Stimulated activated naive CD4-positive, alpha-beta T cell (primary cell): Measurements from ENCODE around the gene TICRR.
"Not testable (repeated sequence)": the region's sequence is repeated elsewhere in the genome, so short reads cannot be mapped to it uniquely, and the experiment has no call there.

Source experiments
- DNase-seq, 6 experiments: peaks; one replicate each; lab custom pipeline; 2025; lab: John Stamatoyannopoulos, UW

Gene TICRR, protein sequence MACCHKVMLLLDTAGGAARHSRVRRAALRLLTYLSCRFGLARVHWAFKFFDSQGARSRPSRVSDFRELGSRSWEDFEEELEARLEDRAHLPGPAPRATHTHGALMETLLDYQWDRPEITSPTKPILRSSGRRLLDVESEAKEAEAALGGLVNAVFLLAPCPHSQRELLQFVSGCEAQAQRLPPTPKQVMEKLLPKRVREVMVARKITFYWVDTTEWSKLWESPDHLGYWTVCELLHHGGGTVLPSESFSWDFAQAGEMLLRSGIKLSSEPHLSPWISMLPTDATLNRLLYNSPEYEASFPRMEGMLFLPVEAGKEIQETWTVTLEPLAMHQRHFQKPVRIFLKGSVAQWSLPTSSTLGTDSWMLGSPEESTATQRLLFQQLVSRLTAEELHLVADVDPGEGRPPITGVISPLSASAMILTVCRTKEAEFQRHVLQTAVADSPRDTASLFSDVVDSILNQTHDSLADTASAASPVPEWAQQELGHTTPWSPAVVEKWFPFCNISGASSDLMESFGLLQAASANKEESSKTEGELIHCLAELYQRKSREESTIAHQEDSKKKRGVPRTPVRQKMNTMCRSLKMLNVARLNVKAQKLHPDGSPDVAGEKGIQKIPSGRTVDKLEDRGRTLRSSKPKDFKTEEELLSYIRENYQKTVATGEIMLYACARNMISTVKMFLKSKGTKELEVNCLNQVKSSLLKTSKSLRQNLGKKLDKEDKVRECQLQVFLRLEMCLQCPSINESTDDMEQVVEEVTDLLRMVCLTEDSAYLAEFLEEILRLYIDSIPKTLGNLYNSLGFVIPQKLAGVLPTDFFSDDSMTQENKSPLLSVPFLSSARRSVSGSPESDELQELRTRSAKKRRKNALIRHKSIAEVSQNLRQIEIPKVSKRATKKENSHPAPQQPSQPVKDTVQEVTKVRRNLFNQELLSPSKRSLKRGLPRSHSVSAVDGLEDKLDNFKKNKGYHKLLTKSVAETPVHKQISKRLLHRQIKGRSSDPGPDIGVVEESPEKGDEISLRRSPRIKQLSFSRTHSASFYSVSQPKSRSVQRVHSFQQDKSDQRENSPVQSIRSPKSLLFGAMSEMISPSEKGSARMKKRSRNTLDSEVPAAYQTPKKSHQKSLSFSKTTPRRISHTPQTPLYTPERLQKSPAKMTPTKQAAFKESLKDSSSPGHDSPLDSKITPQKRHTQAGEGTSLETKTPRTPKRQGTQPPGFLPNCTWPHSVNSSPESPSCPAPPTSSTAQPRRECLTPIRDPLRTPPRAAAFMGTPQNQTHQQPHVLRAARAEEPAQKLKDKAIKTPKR (N-terminal part only)

DNA sequence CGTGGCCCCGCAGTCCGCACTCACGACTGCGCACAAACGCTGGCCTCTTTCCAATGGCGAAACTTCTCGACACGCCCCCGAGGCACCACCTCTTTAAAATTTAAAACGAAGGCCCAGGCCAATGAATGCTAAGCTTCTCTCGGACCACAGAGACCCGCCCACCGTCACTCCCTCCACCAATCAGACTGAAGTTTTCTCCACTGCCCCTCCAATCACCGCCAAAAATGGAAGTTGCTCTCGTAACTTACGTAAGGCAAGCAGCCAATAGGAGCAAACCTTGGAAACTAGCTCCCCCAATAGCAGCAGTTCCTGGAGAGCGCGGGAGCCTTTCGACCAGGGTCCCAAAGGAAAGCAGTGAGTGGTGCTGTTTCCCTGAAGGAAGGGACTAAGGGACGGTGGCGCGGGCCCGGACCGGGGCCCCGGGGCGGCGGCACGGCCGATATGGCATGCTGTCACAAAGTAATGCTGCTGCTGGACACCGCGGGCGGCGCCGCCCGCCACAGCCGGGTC lies at the start of gene TICRR:
Gene TICRR (plus strand): TSS at position 324 of the 510 bp plus-strand sequence. CDS start 118 bp downstream, at position 442.
- peak; percentile 81 to 97 (median 94) for DNase-seq

DNA sequence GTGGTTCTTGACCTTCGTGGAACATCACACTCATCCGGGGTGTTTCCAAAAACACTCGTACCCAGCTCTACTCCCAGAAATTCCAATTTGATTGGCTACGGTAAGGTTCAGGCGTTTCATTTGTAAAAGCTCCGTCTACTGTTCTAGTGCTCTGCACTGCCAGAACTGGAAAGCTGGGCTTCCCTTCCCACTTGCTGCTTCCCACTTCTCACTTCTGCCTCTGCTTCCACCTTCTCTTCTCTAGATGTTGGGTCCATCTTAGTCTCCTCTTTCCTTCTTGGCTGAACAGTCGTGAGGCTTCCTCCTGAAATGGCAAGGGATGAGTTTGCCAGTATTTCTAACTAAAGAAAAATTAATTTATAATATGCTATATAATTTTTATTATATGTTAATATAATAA lies 49.1 kb upstream of the TICRR start:
- no peak for DNase-seq

DNA sequence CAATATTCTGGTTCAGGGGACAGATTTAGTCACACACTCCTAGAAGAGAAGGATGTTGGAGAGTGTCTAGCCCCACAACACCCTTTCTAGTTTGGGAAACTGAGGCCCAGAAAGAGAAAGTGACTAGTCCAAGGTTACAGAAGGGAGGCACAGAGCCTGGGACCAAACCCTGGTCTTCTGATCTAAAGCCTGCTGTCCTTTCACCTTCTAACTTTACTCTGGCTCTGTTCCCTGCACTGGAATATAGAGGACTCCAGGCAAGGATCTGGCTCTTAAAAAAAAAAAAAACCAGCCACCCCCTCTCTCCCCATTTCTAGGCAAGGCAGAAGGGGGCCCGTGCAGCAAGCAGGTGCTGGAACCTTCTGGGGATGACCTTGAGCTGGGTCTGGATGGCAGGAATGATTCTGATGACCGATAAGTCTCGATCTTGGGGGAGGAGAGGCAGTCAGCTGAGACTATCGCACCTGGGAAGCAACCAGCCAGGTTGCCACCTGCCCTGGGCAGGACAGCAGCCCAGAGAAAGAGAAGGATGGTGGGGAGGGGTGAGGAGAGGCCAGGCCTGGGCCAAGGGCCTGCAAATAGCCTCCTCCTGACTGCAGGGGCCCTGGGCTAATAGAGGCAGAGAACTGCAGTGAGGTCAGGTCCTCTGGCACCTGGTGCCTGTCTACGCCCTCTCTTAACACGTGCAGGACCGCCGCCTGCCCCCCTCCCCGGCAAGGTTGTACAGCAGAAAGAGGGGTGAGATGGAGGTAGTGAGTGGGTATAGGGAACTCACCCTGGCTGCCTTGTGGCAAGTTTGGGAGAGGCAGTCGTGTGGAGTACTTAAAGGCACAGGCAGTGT lies 48.4 kb upstream of the TICRR start:
- no peak for DNase-seq

DNA sequence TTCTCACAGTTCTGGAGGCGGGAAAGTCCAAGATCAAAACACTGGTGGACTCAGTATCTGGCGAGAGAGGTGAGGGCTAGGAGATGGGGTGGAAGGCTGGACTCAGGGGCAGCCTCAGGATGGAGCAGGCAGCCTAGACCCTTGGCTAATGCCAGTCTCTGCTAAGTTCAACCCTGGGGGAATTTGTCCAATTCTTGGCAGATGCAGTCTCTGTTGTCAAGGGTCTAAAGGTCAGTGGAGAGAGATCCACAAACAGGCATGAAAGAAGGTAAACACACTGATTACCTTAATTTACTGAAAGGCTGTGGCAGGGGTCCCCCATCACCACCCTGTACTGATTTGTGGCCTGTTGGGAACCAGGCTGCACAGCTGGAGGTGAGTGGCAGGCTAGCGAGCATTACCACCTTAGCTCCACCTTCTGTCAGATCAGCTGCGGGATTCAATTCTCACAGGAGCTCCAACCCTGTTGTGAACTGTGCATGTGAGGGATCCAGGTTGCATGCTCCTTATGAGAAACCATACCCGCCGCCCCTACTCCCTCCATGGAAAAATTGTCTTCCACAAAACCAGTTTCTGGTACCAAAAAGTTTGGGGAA lies 46.4 kb upstream of the TICRR start:
- no peak for DNase-seq

DNA sequence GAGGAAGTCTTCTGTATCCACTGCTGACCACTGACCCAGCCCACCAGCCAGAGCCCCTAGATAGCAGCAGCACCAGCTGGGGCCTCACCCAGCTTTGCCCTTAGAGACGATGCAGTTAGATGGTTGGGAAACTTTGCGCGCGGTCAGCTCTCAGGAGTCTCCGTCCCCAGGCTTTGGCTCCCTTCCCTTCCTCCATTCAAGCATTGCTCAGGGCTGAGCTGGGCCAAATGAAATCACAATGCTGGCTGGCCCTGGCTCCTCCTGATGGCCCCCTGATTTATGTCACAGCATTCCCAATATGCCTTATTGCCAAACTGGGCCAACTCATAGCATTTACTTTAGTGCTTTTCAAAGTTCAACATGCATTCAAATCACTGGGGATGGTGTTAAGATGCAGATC lies 44.3 kb upstream of the TICRR start:
- DNase-seq = no peak

DNA sequence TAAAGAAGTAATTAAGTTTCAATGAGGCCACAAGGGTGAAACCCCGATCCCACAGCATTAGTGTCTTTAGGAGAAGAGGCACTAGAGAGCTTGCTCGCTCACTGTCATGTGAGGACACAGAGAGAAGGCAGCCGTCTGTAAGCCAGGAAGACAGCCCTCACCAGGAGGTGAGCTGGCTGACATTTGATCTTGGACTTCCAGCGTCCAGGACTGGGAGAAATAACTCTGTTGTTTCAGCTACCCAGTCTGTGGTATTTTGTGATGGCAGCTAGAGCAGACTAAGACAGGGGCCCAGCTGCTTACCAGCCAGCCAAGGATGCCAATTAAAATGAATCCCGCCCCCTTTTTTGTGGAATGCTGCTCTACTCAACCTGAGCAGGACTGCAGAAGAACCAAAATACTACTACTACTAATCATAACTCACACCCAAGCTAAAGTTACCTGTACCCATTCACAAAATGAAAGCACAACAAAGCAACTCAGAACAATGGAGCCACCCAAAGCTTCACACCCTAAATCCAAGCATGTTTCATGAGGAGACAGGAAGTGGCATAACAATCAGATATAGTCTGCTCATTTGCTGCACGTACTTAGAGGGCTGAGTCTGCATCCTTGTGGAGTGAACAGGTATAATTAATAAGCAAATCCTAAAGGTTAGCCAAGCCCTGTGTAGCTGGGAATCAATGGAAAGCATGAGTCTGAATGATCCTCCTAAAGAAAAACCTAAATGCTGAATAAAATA lies 43.3 kb upstream of the TICRR start:
- no peak for DNase-seq

DNA sequence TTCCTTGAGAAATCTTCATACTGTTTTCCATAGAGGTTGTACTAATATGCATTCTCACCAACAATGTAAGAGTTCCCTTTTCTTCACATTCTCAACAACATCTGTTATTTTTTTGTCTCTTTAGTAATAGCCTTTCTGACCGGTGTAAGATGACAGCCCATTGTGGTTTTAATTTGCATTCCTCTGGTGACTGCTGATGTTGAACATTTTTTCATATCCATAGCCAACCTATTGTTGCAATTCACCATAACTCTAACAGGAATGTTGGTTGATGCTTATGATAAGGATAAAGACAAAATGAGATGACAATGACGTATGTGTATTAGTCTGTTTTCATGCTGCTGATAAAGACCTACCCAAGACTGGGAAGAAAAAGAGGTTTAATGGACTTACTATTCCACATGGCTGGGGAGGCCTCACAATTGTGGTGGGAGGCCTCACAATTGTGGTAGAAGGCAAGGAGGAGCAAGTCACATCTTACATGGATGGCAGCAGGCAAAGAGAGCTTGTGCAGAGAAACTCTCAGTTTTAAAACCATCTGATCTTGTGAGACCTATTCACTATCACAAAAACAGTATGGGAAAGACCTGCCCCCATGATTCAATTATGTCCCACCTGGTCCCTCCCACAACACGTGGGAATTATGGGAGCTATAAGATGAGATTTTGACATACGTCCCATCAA lies 41.3 kb upstream of the TICRR start:
- DNase-seq = no peak

DNA sequence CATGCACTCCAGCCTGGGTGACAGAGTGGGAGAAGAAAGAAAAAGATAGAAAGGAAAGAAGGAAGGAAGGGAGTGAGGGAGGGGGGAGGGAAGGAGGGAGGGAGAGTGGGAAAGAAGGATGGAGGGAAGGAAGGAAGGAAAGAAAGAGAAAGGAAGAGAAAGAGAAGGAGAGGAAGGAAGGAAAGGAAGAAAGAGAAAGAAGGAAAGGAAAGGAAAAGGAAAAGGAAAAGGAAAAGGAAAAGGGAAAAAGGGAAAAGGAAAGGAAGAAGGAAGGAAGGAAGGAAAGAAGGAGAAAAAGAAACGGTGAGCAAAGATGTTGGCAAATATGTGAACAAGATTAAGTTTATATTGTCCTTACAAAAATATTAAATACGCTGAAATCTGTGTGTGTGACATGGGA lies 36.2 kb upstream of the TICRR start:
- no peak for DNase-seq

DNA sequence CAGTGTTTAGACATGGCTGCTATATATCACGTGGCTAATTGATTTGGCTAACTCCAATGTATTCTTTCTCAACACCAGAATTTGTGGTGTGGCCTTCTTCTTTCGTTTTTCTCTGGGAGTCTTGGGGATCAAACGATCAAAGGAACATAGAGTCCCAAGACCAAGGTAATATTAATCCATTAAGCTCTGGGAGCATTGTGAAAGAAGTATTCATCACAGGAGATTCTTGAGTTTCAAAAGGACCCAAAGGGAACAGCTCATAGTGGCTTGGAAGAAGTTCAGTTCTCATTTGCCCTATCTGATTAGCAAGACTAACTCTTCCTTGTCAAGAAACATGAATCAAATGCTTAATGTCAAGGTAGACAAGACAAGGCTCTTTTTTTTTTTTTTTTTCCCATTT lies 32.9 kb upstream of the TICRR start:
- DNase-seq = no peak

DNA sequence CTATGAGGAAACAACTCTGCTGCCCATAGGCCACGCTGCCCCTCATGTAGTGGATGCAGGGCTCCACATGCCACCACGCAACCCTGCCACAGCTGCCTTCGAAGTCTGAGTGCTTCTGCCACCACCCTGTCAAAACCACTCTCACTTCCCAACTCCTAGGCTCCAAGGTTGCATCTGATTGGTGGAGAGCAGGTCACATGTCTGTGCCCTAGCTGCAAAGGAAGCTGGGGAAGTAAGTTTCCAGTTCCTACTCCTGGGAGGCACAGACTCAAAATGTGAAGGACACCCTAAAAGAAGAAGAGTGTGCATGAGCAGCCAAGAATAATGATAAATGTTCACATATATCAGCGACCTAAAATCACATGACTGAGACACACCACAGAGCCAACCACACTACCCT lies 31.9 kb upstream of the TICRR start:
- DNase-seq = no peak

DNA sequence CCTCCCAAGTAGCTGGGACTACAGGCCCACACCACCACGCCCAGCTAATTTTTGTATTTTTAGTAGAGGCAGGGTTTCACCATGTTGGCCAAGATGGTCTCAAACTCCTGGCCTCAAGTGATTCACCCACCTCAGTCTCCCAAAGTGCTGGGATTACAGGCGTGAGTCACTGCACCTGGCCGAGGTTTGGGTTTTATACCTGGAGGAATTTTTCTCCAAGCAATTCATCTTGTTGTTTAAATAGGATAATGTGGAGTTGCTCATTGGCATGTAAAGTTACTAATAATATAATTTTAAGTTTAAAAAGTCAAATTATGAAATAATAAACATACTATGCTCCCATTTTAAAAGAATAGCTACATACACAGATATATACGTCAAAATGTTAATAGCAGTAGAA lies 26.1 kb upstream of the TICRR start:
- DNase-seq = not testable (repeated sequence)

DNA sequence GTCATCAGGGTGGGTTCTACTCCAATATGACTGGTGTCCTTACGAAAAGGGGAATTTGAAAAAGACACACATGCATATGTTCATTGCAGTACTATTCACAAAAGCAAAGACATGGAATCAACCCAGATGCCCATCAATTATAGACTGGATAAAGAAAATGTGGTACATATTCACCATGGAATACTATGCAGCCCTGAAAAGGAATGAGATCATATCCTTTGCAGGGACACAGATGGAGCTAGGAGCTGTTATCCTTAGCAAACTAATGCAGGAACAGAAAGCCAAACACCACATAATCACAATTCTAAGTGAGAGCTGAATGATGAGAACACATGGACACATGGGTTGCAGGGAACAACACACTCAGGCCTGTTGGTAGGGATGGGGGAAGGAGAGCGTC lies 24.8 kb upstream of the TICRR start:
- no peak for DNase-seq

DNA sequence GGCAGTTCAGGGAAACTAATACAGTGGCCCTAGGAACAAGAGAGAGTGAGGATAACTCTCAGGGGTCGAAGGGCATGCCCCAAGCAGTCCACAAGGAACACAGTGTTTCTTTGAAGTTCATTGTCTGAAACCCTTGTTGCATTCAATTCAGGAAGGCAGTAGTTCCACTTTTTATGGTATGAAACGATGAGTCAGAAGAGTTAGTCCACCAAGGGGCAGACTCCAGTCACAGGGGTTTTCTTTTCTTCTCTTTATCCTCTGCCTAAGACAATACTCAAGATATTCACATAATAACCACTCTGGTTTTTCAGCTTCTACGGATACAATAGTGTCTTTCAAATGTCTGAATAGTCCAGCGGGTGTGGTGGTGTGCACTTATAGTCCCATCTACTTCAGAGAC lies 23.7 kb upstream of the TICRR start:
- no peak for DNase-seq

DNA sequence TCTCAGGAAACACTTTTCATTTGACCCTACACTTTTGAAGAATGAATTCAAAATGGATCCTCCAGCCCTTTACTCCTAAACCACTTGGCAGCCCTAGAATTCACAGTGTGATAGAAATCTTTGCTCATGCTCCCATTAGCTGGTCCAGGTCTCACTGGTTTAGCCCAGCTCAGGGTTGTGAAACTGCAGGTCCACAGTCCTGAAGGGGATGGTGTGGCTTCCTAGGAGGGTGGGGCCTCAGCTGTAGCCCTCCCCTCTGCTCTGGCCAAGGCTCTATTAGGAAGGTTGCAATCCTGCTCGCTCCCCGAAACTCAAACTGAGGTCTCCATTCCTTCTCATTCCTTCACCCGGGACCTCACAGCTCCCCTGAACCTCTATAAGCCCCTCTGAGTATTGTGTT lies 21.6 kb upstream of the TICRR start:
- DNase-seq = no peak

DNA sequence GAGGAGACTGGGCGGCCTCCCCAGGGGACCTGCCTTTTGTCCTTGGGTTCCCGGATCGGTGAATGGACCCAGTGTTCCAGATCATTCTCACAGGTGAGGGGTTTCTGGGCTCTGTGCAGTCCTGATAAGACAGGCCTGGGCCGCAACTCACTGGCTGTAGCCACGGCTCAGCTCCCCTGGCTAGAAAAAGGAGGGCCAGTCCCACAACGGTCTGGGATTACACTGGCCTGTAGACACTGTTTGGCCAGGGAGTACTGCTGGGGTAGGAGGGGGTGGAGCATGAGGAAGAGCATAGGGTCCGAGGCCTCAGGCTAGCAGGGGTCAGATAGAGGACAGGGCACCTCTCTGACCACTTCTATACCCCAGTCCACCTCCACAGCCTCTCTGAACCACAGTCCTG lies 21.0 kb upstream of the TICRR start:
- no peak for DNase-seq

DNA sequence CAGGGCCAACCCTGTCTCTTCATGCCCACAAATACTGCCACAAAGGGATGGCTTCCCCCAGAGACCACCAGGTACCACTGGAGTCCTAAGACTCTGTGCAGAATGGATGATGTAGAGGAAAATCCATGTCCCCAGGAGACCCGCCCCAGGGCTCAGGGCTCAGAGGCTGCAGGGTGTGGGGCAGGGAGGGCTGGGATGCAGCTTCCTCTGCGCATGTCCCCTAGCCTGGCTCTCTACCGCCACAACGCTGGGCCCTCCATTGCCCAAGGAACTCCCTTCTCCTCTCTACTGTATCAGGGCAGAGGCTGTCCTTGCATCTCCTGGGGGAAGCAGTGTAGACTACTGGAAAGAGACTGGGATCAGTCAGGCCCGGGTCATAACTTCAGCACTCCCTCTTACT lies 19.5 kb upstream of the TICRR start:
- no peak for DNase-seq

DNA sequence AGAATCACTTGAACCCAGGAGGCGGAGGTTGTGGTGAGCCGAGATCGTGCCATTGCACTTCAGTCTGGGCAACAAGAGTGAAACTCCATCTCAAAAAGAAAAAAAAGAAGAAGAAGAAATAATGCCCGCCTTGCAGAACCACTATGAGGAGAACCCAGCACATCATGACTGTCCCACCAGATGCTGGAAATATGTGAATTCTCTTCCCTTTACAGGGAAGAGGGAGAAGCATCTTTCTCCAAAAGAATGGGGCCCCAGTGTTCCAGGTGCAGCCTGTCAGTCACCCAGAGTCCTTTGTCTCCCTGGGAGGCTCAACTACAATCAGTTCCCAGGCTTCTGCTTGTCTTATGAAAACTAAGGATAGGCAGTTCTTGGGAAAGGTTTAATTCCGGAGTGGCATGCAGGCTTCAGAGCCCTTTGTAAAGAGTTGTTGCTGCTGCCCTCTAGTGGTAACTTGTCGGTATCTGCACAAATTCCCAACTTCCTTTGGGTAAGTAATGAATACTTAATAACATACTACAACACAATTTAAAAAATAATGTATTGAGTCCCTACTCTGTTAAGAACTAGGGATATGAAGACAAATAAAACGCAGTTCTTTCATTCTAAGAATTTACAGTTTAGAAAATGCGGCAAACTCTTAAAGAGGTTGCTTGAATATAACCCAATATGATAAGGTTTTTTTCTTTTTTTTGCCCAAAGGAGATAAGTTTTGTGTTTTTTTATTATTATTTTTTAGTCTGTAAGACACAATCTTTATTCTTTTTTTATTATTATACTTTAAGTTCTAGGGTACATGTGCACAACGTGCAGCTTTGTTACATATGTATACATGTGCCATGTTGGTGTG lies 18.6 kb upstream of the TICRR start:
- DNase-seq = peak in 3 of 6 experiments; percentile 14 to 41 (median 24)

DNA sequence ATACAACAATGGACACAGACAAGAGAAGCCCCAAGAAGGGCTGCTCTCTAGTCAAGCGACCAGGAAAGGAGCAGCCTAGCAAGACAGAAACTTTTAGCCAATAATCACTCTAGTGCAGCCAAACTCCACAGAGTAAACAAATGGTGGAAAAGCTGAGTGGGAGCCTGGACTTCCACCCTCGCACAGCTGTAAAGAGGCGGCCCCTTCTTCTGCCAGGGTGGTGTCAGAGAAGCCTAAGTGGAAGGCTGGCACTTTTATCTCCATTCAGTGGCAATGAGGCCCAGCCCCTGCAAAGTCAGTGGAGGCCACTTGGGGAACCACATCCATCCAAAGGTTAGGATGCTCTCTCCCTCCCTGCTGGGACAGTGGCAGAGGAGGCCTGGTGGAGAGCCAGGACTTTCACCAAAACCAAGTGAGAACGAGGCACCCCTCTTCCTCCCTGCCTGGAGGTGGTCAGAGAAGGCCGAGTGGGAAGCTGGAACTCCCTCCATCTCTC lies 15.5 kb upstream of the TICRR start:
- DNase-seq = no peak
